K562 (cell line): ENCODE results near the gene METTL25. TPM values are rescaled to one million over a fixed set of nuclear protein-coding genes. Genes with fewer than 3 reads are reported as not detected.

Source experiments
- ATAC-seq: fragments of 200-7000 bp; cut with Tn5 transposase; 3 replicates; pipeline ENCODE4 v1.9.1; 2020; ENCODE audit warnings: moderate library complexity
- BruUV-seq: library from RNA; stranded (reverse); fragments of 400-500 nt; replicated peaks from 2 replicates; lab custom pipeline; 2021; lab: Mats Ljungman, UMichigan
- CTCF ChIA-PET: fragments of 300-600 bp; formaldehyde crosslinking; extraction: SDS; loops from one replicate; lab custom pipeline; 2021; ENCODE audit warnings: low intra/inter-chr PET ratio; lab: Yijun Ruan, JAX
- POLR2A ChIA-PET: fragments of 300-600, 350-650 bp; sonication (Branson Sonifier 250); formaldehyde crosslinking; extraction: SDS; loops from one replicate; lab custom pipeline; 2021; ENCODE audit warnings: antibody characterized with exemption, inconsistent platforms; lab: Yijun Ruan, JAX
- DNase-seq, 4 experiments: peaks; one replicate each; pipeline versions ENCODE4 v3.0.0 to v3.0.0-alpha.2; 2011 to 2018; ENCODE audit warnings: low spot score in 3 of 4, mixed read lengths in 3 of 4; ENCODE audit errors: extremely low read depth in 1 of 4
- FAIRE-seq: peaks from 2 replicates; lab custom pipeline; 2011; peaks lifted over from hg19 to GRCh38; lab: Jason Lieb, UNC
- H2AFZ ChIP-seq: 2 replicates; pipeline ENCODE4 v1.6.0; 2011; ENCODE audit warnings: low read depth, low read length, control low read depth, inconsistent platforms
- H3K27ac ChIP-seq: fragments of 200-600 bp; 3 replicates; pipeline ENCODE4 v1.8.0; 2011; ENCODE audit warnings: low read depth, mild to moderate bottlenecking, control low read depth, inconsistent platforms, low read length, moderate library complexity, mixed read lengths; ENCODE audit errors: extremely low read depth
- H3K27me3 ChIP-seq, 2 experiments: fragments of 300-600 bp in 1 of 2; 2 replicates in 1 of 2; 3 replicates in 1 of 2; pipeline versions ENCODE4 v1.6.0 to v1.8.0; 2011; ENCODE audit warnings: inconsistent platforms in 2 of 2, low read length in 2 of 2, mild to moderate bottlenecking in 1 of 2, mixed read lengths in 1 of 2, moderate library complexity in 1 of 2; ENCODE audit not compliant: control insufficient read depth in 2 of 2, insufficient read depth in 2 of 2
- H3K36me3 ChIP-seq: fragments of 300-600 bp; 3 replicates; pipeline ENCODE4 v1.8.0; 2011; ENCODE audit warnings: mild to moderate bottlenecking, low read length, inconsistent platforms; ENCODE audit not compliant: control insufficient read depth, insufficient read depth
- H3K4me1 ChIP-seq, 2 experiments: fragments of 200-600 bp in 1 of 2; replicated peaks in 1 of 2; 2 replicates in 1 of 2; 3 replicates in 1 of 2; pipeline versions ENCODE4 v1.5.1 to v1.8.0; 2011; ENCODE audit warnings: inconsistent platforms in 2 of 2, low read length in 2 of 2, mild to moderate bottlenecking in 1 of 2, mixed read lengths in 1 of 2, moderate library complexity in 1 of 2; ENCODE audit not compliant: control insufficient read depth in 2 of 2, insufficient read depth in 2 of 2
- H3K4me2 ChIP-seq: 2 replicates; pipeline ENCODE4 v1.6.1; 2011; ENCODE audit warnings: low read length, control low read depth, inconsistent platforms, mixed read lengths; ENCODE audit not compliant: insufficient read depth
- H3K4me3 ChIP-seq: fragments of 200-600 bp; sonication (generic), shearing (Covaris generic); 2 replicates; pipeline ENCODE4 v1.5.1; 2016; ENCODE audit warnings: control low read depth, inconsistent platforms
- H3K79me2 ChIP-seq: fragments of 200-600 bp; 3 replicates; pipeline ENCODE4 v1.8.0; 2011; ENCODE audit warnings: low read length, inconsistent platforms; ENCODE audit not compliant: control insufficient read depth, insufficient read depth
- H3K9ac ChIP-seq, 2 experiments: 2 replicates each; pipeline versions ENCODE4 v1.6.0 to v1.6.1; 2011; ENCODE audit warnings: low read depth in 2 of 2, low read length in 2 of 2, control low read depth in 1 of 2, inconsistent platforms in 1 of 2, mild to moderate bottlenecking in 1 of 2, mixed read lengths in 1 of 2; ENCODE audit not compliant: insufficient read depth in 1 of 2
- H3K9me1 ChIP-seq: one replicate; pipeline ENCODE4 v1.6.0; 2011; ENCODE audit warnings: inconsistent platforms, mild to moderate bottlenecking, low read length, moderate library complexity; ENCODE audit not compliant: control insufficient read depth, insufficient read depth
- H3K9me3 ChIP-seq: replicated peaks from 2 replicates; pipeline ENCODE4 v1.5.1; 2011; ENCODE audit warnings: low read depth, low read length, inconsistent platforms; ENCODE audit not compliant: control insufficient read depth, insufficient read depth
- H4K20me1 ChIP-seq: replicated peaks from 2 replicates; pipeline ENCODE4 v1.6.1; 2011; ENCODE audit warnings: low read length, inconsistent platforms, mixed read lengths; ENCODE audit not compliant: control insufficient read depth, insufficient read depth
- DACH1 ChIP-seq: fragments of 450-650 bp; IDR thresholded peaks from 2 replicates; pipeline ENCODE4 v1.6.1; 2018; ENCODE audit not compliant: partially characterized antibody
- E2F3 ChIP-seq: fragments of 250-450 bp; sonication (Bioruptor Pico); IDR thresholded peaks from 2 replicates; pipeline ENCODE4 v1.4.0; 2020; ENCODE audit warnings: mild to moderate bottlenecking
- E2F6 ChIP-seq, 2 experiments: IDR thresholded peaks; 2 replicates each; pipeline ENCODE4 v1.6.1; 2011; ENCODE audit warnings: borderline replicate concordance in 1 of 2, control low read depth in 1 of 2, low read depth in 1 of 2, low read length in 1 of 2, mild to moderate bottlenecking in 1 of 2, mixed read lengths in 1 of 2, moderate library complexity in 1 of 2; ENCODE audit not compliant: insufficient read depth in 1 of 2, insufficient read length in 1 of 2, poor library complexity in 1 of 2, severe bottlenecking in 1 of 2; ENCODE audit errors: extremely low read depth in 1 of 2
- E2F8 ChIP-seq: fragments of 450-650 bp; IDR thresholded peaks from 2 replicates; pipeline ENCODE4 v1.7.1; 2018; ENCODE audit warnings: mild to moderate bottlenecking, low read depth; ENCODE audit not compliant: partially characterized antibody
- HEY1 ChIP-seq: fragments of 250-450 bp; sonication (Bioruptor Pico); IDR thresholded peaks from 2 replicates; pipeline ENCODE4 v1.5.0; 2020; ENCODE audit warnings: mild to moderate bottlenecking, moderate library complexity, borderline replicate concordance
- REST ChIP-seq, 2 experiments: fragments of 450-650 bp; formaldehyde crosslinking in 1 of 2; IDR thresholded peaks; 2 replicates each; pipeline versions ENCODE4 v1.4.0 to v1.6.1; 2014 to 2020; ENCODE audit warnings: mild to moderate bottlenecking in 2 of 2, borderline replicate concordance in 1 of 2, low read depth in 1 of 2
- TOE1 ChIP-seq, 2 experiments: fragments of 450-650 bp in 1 of 2; sonication (generic) in 1 of 2; formaldehyde crosslinking in 1 of 2; IDR thresholded peaks; 2 replicates each; pipeline versions ENCODE4 v1.7.1 to v1.8.0; 2016 to 2022; ENCODE audit warnings: borderline replicate concordance in 2 of 2, mild to moderate bottlenecking in 2 of 2, antibody characterized with exemption in 1 of 2, inconsistent platforms in 1 of 2, low read depth in 1 of 2, missing genetic modification reagents in 1 of 2, moderate library complexity in 1 of 2
- WGBS: fragments of 100-300 bp; shearing (Covaris generic); methylation state at CpG from one replicate; pipeline ENCODE4 v1.1.6; 2016; ENCODE audit warnings: low coverage, mixed read lengths; ENCODE audit not compliant: insufficient coverage; ENCODE audit errors: missing lambda C conversion rate; 5-methylcytosine and 5-hydroxymethylcytosine counted together
- in situ Hi-C: fragments of 300-500 bp; cut with MboI; formaldehyde crosslinking; loops from 4 replicates; pipeline ENCODE4 v1.15.0; 2018; ENCODE audit warnings: inconsistent platforms, mixed read lengths
- intact Hi-C: fragments of 100-400 bp; cut with micrococcal nuclease; formaldehyde crosslinking; loops from 2 replicates; pipeline ENCODE4 v1.14.2; 2022
- polyA plus RNA-seq, 8 experiments: library from polyadenylated mRNA; depleted of rRNA in 4 of 8; stranded (reverse) in 5 of 8; unstranded in 3 of 8; fragments of >200 nt; fragmentation: Nextera tagmentation in 2 of 8; fragmentation: Illumina TruSeq in 1 of 8; extraction: Ambion mirVana in 2 of 8; extraction: Trizol in 1 of 8; gene quantifications; 2 replicates each; pipeline versions ENCODE4 v1.2.1 to v1.2.3, GENCODE V29; 2011 to 2014; ENCODE audit warnings: inconsistent platforms in 1 of 8, missing spikeins in 1 of 8
- total RNA-seq, 7 experiments: library from RNA; depleted of rRNA in 6 of 7; stranded (reverse); fragments of >200 nt in 6 of 7; fragmentation: Illumina TruSeq in 2 of 7; extraction: Trizol in 2 of 7; gene quantifications; 2 replicates each; pipeline versions ENCODE4 v1.2.1 to v1.2.3, GENCODE V29; 2011 to 2021; ENCODE audit warnings: low replicate concordance in 1 of 7

The METTL25 gene
- total and polyA plus RNA-seq, 9 of the 15 experiments (the other 6 are each of a cell fraction or from before 2014, with no cell fraction given): 0.50 to 2.4 (median 1.9) TPM

- TF ChIP-seq E2F8: no peak
- TF ChIP-seq, all 486 proteins: peak for 2
Measured at GRCh38 chr12:82398879-82399278, 40.5 kb downstream of the METTL25 start (continued).

- FAIRE-seq (no peak), ATAC-seq (no peak), DNase-seq (no peak)
- Histone ChIP-seq H3K4me1 (no peaks in the 10 kb centered on the region), H3K4me3 (no peak overlapping the region), H3K9ac (no peak overlapping the region), H3K27ac (no peak overlapping the region), H3K27me3 (no peaks in the 10 kb centered on the region), H2AFZ (no peak overlapping the region), H4K20me1 (no peaks in the 10 kb centered on the region), H3K79me2 (no peaks in the 10 kb centered on the region), H3K36me3 (no peaks in the 10 kb centered on the region), H3K4me2 (no peak overlapping the region), H3K9me3 (no peaks in the 10 kb centered on the region), H3K9me1 (no peaks in the 10 kb centered on the region)
- intact Hi-C loops (no loop called here), in situ Hi-C loops (no loop called here)
- no TSS peak for BruUV-seq
- ChIA-PET CTCF (no interaction called here), POLR2A (no interaction called here)
- 0% methylated on average over 2 of the region's 2 CpGs for WGBS
- TF ChIP-seq E2F6 (IDR thresholded peaks at IDR 0.05; ENCODE audit: borderline replicate concordance in 1 of 2, extremely low read depth in 1 of 2, insufficient read depth in 1 of 2, insufficient read length in 1 of 2, low read depth in 1 of 2, low read length in 1 of 2, poor library complexity in 1 of 2, severe bottlenecking in 1 of 2) (no peak), TOE1 (IDR thresholded peaks at IDR 0.05; ENCODE audit: borderline replicate concordance) (no peak), TOE1 (CRISPR knock-in tag; IDR thresholded peaks at IDR 0.05; ENCODE audit: borderline replicate concordance, low read depth) (no peak), REST (IDR thresholded peaks at IDR 0.05; ENCODE audit: borderline replicate concordance) (no peak), REST (CRISPR knock-in tag; IDR thresholded peaks at IDR 0.05; ENCODE audit: low read depth) (no peak), DACH1 (no peak), E2F3 (CRISPR knock-in tag) (no peak), HEY1 (CRISPR knock-in tag) (no peak)
Measured at GRCh38 chr12:82400819-82401218, 42.5 kb downstream of the METTL25 start.
